Non-pigmented ciliary epithelial cell (primary cell): ENCODE measurements around the gene PRSS1.
"Not testable (repeated sequence)": the region's sequence is repeated elsewhere in the genome, so short reads cannot be mapped to it uniquely, and the experiment has no call there.

Experiments
- DNase-seq: peaks from one replicate; pipeline ENCODE4 v3.0.0-alpha.2; 2010; ENCODE audit warnings: low read depth

The PRSS1 gene

GRCh38 chr7:142773230-142773629 is 24.0 kb downstream of the PRSS1 start:
- DNase-seq = no peak

DNA sequence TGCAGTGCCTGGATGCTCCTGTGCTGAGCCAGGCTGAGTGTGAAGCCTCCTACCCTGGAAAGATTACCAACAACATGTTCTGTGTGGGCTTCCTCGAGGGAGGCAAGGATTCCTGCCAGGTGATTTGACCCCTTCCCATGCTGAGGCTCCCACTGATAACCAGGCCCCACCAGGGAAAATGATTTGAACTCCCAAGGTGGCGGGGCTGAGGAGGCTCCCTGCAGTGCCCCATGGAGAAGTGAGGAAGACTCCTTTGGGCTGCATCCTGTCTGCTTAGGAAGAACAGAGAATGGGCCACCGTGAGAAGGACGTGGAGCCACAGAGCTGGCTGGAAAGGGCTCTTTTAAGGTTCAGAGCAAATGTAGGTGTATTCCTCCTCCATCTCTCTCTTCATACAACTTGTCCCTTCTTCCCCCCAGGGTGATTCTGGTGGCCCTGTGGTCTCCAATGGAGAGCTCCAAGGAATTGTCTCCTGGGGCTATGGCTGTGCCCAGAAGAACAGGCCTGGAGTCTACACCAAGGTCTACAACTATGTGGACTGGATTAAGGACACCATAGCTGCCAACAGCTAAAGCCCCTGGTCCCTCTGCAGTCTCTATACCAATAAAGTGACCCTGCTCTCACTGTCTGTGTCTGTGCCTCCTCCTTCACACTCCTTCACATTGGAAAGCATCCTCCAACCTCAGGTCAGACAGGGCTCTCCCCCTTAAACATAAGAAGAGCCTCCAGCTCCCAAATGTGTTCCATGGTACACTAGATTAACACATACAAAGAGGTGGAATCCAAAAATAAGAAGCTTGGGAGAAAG is 24.9 kb downstream of the PRSS1 start:
- DNase-seq = no peak

DNA sequence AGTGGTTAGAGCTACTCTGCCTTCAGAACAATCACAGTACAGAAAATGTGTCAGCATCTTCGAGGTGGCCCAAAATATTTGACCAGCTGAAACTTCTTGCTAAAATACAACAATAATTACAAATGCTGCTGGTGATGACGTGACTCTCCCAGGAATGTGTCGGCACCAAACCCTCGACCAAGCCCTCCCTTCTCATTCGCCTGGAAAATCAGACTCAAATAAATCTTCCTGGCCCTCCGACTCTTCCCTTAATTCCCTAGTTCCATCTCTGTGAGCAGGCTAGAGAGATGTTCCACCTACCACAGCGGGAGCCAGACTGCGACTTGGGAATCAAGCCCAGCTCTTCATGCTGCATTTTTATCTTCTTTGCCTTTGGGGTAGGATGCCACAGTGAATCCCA is 25.6 kb downstream of the PRSS1 start:
- no peak for DNase-seq

DNA sequence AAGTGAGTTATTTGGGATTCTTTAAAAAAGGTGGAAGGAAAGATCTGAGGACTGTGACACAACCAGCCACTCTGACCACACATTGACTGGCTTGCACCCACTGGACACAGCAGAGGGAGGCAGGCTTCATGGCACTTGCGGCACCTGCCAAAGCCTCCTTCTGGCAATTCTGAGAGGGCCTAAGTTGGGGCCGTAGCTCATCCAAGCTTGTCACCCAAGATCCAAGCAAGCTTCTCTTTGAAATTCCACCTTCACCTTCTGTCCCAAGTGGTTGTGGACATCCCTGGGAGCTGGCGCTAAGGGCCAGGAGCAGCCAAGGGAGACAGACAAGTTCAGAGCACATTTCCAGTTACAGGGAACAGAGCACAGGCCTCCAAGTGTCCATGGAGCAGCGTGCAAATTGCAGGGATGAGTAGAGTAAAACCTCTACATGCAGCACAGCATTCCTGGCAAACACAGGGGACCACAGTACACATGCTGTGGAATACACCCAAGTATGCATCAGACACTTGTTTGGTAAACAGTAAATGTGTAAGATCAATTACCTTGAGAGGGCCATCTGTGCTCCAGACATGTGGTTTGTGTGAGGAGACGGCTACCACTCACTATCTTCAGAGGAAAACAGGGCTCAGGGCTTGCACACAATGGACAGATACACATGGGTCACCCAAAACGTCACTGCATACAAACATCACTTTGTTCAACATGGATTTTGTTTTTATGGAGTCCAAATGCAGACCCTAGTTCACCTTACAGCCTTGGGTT is 26.3 kb downstream of the PRSS1 start:
- DNase-seq = not testable (repeated sequence)

DNA sequence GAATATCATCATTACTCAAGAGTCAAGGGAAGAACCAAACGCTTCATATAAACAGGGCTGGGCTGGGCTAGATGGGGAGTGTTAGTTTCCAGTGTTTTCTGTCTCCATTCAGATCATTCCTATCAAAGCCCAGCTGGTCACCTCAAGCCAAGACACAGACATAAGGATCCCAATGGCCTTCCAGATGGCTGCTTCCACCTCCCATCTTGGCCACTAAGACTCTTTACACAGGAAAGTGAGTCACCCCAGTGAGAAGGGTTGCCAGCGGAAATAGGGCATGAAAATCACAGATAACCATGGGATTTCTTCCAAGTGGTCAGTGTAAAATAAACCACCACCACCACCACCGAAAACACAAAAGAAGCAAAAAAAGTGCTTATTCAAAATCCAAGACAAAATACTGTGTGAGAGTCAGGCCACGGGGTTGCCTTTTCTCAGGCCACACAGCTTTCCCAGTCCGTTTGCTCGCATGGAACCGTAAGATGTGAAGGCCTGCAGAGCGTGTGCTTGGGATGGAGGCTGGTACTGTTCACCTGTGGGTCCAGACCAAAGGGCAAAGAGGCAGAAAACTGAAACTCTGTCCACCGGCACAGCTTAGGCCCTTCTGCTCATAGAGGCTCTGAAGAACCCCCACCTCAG is 27.1 kb downstream of the PRSS1 start:
- peak; percentile 43 for DNase-seq

DNA sequence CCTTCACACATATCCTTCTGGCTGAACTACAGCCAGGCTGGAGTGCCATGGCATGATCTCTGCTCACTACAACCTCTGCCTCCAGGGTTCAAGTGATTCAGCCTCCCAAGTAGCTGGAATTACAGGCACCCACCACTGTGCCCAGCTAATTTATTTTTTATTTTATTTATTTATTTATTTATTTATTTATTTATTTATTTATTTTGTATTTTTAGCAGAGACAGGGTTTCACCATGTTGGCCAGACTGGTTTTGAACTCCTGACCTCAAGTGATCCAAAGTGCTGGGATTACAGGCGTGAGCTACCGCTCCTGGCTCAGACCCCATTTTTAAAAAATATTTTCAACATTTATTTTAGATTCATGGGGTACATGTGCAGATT is 27.6 kb downstream of the PRSS1 start:
- DNase-seq = not testable (repeated sequence)

DNA sequence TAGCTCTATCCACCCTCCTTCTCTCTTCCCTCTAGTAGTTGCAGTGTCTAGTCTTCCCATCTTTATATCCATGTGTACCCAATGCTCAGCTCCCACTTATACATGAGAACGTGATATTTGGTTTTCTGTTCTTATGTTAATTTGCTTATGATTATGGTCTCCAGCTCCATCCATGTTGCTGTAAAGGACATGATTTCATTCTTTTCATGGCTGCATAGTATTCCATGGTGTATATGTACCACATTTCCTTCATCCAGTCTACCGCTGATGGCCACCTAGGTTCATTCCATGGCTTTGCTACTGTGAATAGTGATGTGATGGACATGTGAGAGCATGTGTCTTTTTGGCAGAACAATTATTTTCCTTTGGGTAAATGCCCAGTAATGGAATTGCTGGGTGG is 28.0 kb downstream of the PRSS1 start:
- DNase-seq = no peak

DNA sequence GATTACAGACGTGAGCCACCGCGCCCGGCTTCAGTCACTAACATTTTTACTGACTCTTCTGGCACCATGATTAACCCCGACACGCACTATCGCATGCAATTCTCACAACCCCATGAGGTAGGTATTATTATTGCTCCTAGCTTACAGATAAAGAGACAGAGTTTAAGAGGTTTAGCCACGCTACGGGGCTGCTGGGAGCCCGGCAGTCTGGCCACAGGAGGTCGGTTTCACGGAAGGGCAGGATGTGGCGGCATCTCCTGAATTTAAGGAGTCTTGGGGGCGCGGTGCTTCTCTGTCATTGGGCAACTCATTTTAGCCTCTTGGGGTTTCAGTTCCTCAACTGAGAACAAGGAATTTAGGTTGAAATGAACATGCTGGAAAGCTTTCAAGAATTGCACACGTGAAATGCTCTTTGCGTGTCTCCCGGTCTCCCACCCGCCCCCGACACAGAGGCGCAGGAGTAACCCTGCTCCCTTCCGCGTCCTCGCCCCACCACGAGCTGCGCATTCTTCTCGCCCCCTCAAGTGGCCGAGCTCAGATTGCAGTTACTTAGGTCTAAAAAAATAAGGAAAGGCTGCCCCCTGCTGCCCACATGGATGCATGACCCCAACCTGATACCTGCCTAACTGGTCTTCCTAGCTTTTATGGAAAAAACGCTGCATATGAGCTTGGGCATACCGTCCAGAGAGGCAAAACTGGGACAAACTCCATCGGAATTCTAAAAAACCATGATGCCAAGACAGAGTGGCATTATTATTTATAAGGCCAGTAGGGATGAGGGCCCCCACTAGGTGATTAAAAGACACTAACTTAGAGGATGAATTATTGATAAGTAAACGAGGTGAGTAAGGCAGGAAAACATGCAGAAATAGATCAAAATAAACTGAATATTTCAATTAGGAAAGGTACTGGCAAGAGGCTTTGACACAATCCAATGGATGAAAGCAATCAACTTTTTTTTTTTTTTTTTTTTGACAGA is 33.9 kb downstream of the PRSS1 start:
- peak; percentile 83 for DNase-seq

GRCh38 chr7:142784096-142784495 is 34.8 kb downstream of the PRSS1 start:
- DNase-seq = no peak

GRCh38 chr7:142784716-142785115 is 35.4 kb downstream of the PRSS1 start:
- DNase-seq = no peak

DNA sequence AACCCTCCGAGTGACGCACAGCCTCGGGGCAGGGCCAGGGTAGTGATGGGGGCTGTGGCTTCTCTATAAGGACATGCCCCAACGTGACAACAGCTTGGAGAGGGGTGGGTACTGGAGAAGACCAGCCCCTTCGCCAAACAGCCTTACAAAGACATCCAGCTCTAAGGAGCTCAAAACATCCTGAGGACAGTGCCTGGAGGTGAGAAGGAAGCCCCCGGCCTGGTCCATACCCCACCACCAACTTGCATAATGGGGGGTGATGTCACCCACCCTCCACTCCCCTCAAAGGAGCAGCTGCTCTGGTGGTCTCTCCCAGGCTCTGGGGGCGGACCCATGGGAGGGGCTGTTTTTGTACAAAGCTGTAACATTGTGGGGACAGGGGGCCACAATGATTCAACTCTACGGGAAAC is 36.6 kb downstream of the PRSS1 start:
- DNase-seq = no peak

DNA sequence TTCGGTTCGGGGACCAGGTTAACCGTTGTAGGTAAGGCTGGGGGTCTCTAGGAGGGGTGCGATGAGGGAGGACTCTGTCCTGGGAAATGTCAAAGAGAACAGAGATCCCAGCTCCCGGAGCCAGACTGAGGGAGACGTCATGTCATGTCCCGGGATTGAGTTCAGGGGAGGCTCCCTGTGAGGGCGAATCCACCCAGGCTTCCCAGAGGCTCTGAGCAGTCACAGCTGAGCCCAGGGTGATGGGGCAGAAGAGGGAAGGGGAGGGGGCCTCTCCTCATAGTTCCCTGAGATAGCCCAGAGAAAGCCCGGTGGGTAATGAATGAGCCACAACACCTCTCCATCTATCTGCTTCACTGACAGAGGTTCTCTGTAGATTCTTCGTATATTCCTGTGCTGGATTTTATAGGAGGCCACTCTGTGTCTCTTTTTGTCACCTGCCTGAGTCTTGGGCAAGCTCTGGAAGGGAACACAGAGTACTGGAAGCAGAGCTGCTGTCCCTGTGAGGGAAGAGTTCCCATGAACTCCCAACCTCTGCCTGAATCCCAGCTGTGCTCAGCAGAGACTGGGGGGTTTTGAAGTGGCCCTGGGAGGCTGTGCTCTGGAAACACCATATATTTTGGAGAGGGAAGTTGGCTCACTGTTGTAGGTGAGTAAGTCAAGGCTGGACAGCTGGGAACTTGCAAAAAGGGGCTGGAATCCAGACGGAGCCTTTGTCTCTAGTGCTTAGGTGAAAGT is 37.9 kb downstream of the PRSS1 start:
- DNase-seq = no peak

DNA sequence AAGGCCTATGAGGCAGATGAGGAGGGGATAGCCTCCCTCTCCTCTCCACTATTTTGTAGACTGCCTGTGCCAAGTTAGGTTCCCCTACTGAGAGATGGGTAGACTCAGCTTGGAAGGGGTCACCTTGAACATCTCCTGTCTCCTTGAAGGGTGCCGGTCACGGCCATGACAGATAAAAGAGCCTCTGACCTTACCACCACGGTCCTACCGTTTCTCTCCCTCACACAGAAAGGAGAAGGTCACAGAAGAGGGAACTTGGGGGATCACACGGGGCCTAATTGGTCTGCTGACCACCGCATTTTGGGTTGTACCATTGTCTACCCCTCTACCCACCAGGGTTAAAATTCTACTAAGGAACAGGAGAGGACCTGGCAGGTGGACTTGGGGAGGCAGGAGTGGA is 38.5 kb downstream of the PRSS1 start:
- no peak for DNase-seq

- DNase-seq = no peak
These were observed 39.3 kb downstream of the PRSS1 start for GRCh38 chr7:142788303-142789289.

- no peak for DNase-seq
These were observed 40.2 kb downstream of the PRSS1 start for GRCh38 chr7:142789441-142789840.

DNA sequence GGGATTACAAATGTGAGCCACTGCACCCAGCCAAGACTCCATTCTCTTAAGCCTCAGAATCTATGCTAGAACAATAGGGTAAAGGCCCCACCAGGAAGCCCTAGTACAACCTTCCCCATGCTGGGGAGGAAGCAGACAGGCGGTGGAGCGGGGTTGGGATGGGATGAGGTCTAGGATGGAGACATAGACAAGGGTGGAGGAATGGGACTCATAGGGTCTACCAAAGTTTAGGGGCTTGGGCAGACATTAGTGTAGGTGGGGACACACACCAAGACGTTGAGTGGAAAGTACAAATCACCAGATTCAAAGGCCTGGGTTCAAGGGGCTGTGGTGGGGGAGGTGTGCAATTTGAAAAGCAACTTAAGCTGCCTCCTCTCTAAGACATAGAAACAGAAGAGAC is 40.8 kb downstream of the PRSS1 start:
- DNase-seq = no peak

GRCh38 chr7:142790555-142790954 is 41.3 kb downstream of the PRSS1 start:
- DNase-seq = no peak

DNA sequence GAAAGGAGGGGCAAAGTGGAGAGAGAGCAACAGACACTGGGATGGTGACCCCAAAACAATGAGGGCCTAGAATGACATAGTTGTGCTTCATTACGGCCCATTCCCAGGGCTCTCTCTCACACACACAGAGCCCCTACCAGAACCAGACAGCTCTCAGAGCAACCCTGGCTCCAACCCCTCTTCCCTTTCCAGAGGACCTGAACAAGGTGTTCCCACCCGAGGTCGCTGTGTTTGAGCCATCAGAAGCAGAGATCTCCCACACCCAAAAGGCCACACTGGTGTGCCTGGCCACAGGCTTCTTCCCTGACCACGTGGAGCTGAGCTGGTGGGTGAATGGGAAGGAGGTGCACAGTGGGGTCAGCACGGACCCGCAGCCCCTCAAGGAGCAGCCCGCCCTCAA is 42.2 kb downstream of the PRSS1 start:
- DNase-seq = no peak

- DNase-seq = no peak
These were observed 42.9 kb downstream of the PRSS1 start for GRCh38 chr7:142792129-142792528.

DNA sequence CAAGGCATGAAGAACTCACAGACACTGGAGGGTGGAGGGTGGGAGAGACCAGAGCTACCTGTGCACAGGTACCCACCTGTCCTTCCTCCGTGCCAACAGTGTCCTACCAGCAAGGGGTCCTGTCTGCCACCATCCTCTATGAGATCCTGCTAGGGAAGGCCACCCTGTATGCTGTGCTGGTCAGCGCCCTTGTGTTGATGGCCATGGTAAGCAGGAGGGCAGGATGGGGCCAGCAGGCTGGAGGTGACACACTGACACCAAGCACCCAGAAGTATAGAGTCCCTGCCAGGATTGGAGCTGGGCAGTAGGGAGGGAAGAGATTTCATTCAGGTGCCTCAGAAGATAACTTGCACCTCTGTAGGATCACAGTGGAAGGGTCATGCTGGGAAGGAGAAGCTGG is 43.3 kb downstream of the PRSS1 start:
- DNase-seq = no peak
